GM04504 (cell line): ENCODE results near the gene SEL1L2.
"Not testable (repeated sequence)": the region's sequence is repeated elsewhere in the genome, so short reads cannot be mapped to it uniquely, and the experiment has no call there.

Source experiments
- DNase-seq: peaks from one replicate; pipeline ENCODE4 v3.0.0-alpha.2; 2012; ENCODE audit warnings: low read depth

SEL1L2 gene, protein sequence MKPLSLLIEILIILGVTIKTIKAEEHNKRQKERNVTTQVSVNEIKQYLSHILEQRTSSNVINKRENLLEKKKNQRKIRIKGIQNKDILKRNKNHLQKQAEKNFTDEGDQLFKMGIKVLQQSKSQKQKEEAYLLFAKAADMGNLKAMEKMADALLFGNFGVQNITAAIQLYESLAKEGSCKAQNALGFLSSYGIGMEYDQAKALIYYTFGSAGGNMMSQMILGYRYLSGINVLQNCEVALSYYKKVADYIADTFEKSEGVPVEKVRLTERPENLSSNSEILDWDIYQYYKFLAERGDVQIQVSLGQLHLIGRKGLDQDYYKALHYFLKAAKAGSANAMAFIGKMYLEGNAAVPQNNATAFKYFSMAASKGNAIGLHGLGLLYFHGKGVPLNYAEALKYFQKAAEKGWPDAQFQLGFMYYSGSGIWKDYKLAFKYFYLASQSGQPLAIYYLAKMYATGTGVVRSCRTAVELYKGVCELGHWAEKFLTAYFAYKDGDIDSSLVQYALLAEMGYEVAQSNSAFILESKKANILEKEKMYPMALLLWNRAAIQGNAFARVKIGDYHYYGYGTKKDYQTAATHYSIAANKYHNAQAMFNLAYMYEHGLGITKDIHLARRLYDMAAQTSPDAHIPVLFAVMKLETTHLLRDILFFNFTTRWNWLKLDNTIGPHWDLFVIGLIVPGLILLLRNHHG

DNA sequence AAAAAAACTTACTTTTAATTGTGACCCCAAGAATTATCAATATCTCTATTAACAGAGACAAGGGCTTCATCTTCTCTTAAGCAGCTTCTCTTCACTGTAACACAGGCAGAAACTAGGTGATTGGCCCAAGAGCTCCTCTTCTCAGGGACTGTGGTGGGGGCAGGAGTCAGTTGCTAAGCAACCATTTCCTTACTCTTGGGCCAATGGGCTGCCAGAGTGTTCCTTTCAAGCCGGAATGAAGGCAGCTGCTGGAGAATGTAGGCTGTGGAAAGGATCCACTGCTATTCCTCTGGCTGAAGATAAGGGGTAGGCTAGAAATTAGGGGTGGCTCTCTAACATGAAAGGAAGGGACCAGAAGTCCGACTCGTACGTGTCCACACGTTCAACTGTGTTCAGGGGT, at the start of gene SEL1L2:
Gene SEL1L2 (minus strand): TSS at position 150 of the 400 bp plus-strand sequence. CDS start 80 bp downstream, at position 70.
- DNase-seq = no peak

DNA sequence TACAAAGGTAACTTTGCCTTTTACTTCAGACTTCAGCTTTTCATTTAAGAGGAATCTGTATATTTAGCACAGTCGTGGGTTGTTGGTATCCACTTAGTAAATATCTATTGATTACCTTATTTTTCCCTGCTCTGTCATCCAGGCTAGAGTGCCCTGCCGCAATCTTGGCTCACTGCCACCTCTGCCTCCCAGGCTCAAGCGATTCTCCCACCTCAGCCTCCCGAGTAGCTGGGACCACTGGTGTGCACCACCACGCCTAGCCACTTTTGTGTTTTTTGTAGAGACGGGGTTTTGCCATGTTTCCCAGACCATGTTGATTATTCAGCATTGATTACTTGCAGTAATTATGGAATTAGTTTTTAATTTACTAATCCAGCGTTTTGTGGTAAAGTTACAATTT, 46.2 kb upstream of the SEL1L2 start:
- no peak for DNase-seq

- no peak for DNase-seq
Observed at GRCh38 chr20:14033310-14033709, 42.9 kb upstream of the SEL1L2 start.

GRCh38 chr20:14030991-14031390, 40.6 kb upstream of the SEL1L2 start:
- DNase-seq = no peak

DNA sequence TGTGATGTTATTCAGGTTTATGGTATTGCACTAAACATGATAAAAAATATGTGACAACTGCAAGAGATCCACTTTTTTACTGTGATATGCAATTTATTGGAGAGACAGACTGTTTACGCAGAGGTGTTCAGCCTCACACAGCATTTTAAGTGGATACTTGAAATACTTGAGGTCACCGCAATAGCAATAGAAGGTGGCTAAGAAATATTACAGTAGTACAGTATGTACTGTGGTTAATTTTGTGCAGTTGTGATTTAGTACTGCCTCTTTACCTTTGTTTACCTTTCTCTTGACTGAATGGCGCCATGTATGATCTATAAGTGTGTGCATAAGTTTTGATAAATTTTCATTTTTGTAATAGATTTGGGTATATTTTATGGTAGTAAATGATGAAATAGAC, 22.3 kb upstream of the SEL1L2 start:
- DNase-seq = no peak

DNA sequence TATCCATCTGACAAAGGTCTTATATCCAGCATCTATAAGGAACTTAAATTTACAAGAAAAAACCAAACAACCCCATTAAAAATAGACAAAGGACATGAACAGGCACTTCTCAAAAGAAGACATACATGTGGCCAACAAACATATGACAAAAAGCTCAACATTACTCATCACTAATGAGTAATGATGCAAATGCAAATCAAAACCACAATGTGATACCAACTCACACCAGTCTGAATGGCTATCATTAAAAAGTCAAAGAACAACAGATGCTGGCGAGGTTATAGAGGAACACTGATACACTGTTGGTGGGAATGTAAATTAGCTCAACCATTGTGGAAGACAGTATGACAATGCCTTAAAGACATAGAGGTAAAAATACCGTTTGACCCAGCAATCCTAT, 18.8 kb upstream of the SEL1L2 start:
- no peak for DNase-seq

DNA sequence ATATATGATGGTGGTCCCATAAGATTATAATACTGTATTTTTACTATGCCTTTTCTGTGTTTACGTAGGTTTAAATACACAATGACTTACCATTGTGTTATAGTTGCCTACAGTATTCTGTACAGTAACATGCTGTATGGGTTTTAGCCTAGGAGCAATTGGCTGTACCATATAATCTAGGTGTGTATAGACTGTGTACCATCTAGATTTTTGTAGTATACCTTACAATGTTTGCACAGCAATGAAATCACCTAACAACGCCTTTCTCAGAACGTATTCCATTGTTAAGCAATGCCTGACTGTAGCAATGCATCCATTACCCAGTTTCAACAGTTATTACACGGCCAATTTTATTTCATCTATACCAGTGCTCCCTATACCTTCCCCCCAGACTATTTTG, 15.6 kb upstream of the SEL1L2 start:
- no peak for DNase-seq

- no peak for DNase-seq
Observed at GRCh38 chr20:14000917-14001316, 10.5 kb upstream of the SEL1L2 start.

GRCh38 chr20:13996265-13996664, 5.9 kb upstream of the SEL1L2 start:
- DNase-seq = no peak

GRCh38 chr20:13995841-13996240, 5.4 kb upstream of the SEL1L2 start:
- no peak for DNase-seq

DNA sequence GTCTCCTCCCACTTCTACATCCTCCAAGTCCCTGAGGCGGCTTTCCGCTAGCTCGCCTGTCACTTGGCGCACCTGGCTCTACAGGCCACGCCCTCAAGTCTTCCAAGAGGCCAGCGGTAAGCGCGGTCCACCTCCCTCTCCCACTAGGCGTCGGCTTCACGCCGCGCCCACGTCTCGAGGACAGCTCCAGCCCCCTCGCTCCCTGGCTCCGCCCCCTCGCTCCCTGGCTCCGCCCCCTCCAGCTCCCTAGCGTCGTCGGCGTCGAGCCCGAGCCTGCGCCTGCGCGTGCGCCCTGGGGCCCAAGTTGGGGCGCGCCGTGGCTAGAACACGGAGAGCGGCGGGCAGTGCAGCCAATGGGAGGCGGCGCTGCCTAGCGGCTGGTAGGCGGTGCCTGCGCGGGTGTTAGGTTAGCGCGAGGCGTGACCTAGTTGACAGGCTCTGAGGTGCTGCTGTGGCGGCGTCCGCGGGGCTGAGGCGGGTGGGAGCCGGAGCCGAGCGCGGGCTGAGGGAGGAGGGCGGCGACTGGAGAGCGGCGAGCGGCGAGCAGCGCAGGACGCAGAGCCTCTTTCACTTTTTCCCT, 4.8 kb upstream of the SEL1L2 start, which contains the start of gene MACROD2:
Gene MACROD2 (plus strand): TSS at position 431 of the 580 bp plus-strand sequence.
- DNase-seq = peak; percentile 79

GRCh38 chr20:13991955-13992354, 1.5 kb upstream of the SEL1L2 start:
- DNase-seq = not testable (repeated sequence)

GRCh38 chr20:13991311-13991710, 897 bp upstream of the SEL1L2 start:
- no peak for DNase-seq

DNA sequence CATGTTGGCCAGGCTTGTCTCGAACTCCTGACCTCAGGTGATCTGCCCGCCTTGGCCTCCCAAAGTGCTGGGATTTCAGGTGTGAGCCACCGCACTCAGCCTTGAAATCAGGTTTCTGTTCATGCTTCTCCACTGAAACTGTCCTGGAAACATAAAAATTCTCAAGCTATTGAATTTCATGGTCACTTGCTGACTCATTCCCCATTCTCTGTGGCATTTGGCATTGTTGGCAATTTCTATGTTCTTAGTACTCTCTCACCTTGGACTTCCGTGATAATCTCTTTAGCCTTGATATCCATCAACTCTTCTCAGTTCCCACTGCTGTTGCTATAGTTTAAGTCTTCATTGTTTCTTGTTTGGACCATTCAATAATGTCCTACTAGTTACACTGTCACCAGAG, 6.2 kb downstream of the SEL1L2 start:
- no peak for DNase-seq

- no peak for DNase-seq
Observed at GRCh38 chr20:13960525-13960924, 29.9 kb downstream of the SEL1L2 start.

DNA sequence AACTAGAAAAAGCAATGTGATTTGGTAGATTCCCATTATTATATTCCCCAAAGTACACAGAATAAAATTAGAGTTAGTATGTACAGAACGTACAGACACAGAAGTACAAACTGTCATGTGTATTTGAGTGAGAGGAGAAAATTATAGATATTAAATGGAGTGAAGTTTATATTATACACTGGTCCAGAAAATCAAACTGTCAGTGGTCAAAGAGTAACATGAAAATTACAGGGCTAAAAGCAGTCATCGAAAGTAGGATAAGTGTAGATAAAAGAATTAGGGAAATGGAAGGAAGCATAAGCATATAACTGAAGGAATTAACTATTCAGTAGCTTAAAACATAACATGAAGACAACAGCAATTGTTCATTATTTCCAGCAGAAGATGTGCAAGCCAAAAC, 30.3 kb downstream of the SEL1L2 start:
- DNase-seq = no peak

DNA sequence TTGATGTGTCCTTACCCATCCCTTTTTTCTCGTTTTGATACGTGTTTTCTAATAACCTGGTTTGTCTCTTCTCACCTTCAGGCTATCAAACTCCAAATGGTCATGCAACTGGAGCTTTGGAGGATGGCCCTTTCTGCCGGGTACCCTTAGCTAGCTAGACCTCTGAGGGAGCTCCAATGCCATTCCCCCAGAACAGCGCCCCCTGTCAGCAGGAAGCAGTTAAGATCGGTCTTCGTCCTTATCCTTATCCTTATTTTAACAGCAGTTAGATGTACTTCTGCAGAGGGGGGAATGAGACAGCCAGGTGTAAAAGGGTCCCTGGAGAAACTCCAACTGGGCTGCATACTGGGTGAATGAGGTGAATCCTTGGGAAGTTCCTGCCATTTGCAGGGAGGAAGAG, 37.2 kb downstream of the SEL1L2 start:
- DNase-seq = no peak

- DNase-seq = no peak
Observed at GRCh38 chr20:13947719-13948118, 42.7 kb downstream of the SEL1L2 start.

DNA sequence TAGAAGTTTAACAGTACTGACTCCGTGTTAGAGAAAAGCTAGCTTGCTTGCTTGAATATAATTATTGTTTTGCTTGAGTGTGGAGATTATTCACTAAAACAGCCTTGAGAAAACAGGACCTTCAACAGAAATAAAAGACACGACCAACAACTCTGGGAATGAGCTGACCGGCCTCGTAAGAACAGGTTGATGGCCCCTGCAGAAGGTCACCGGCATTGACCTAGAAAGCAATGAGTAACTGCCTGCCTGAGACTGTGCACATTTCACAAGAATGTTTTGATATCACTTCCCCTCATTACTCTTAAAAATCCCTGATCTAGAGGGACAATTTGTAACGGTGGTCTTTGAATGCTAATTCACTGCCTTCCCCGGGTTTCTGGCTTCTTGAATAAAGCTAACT, 49.4 kb downstream of the SEL1L2 start:
- no peak for DNase-seq

DNA sequence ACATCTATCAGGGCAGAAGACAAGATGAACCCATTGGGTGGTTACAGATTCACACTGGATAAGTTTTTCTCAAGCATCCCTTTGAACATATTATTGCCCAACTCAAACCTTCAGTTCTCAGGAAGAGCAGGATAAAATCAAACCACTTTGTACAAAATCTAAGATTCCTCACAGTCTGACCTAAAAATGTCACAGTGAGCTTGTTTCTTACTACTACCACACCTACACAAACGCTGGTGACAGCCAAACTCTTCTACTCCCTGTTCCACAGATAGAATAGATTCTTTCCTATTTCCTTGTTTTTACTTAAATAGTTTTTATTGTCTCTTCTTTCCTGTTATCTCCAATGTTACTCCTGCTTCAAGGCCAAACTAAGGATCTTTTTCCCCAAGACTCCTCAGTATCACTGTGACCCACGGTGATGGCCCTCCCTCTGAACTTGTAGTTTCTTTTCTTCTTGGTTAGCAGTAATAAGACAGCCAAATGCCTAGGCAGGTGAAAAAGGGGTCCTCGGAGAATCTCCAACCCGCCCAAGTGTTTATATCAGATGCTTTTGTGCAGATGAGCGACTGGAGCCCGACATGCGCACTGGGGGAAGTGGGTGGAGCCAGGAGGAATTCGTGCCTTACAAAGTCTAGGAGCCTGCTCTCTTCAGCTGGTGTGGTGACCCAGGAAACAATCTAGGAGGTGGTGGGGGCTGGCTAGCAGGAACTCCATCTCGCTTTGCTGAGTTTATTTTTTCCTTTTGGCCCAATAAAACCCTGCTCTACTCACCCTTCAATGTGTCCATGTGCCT, 53.4 kb downstream of the SEL1L2 start:
- DNase-seq = no peak

- DNase-seq = no peak
Observed at GRCh38 chr20:13934992-13935894, 55.2 kb downstream of the SEL1L2 start.
